Activated CD4-positive, alpha-beta T cell treated with anti-CD3 and anti-CD28 coated beads, Interleukin-2, amount 50 U/mL, for 48 hours (primary cell): ENCODE measurements around the gene EPB41L2.
"Not testable (repeated sequence)": the region's sequence is repeated elsewhere in the genome, so short reads cannot be mapped to it uniquely, and the experiment has no call there.

Source experiments
- DNase-seq, 2 experiments: peaks; one replicate each; pipeline ENCODE4 v3.0.0-alpha.2; 2020

Gene EPB41L2

GRCh38 chr6:130827247-130828149, 235.5 kb downstream of the EPB41L2 start, which contains the start of gene SMLR1:
Gene SMLR1, plus strand, starts transcription at chr6:130827406. Its CDS starts 8 bp downstream, at chr6:130827414.
- no peak for DNase-seq

- no peak for DNase-seq
Observed at GRCh38 chr6:130826442-130827246, 236.4 kb downstream of the EPB41L2 start.

GRCh38 chr6:130825772-130826441, 237.1 kb downstream of the EPB41L2 start:
- DNase-seq: no peak

GRCh38 chr6:130824978-130825694, 237.9 kb downstream of the EPB41L2 start:
- no peak for DNase-seq

- no peak for DNase-seq
Observed at GRCh38 chr6:130822736-130823135, 240.3 kb downstream of the EPB41L2 start.

GRCh38 chr6:130815200-130816071, 247.6 kb downstream of the EPB41L2 start:
- no peak for DNase-seq

- no peak for DNase-seq
Observed at GRCh38 chr6:130814506-130814905, 248.5 kb downstream of the EPB41L2 start.

GRCh38 chr6:130811932-130812331, 251.1 kb downstream of the EPB41L2 start:
- DNase-seq: no peak

- DNase-seq: no peak
Observed at GRCh38 chr6:130810307-130811030, 252.6 kb downstream of the EPB41L2 start.

- DNase-seq: not testable (repeated sequence)
Observed at GRCh38 chr6:130801368-130801767, 261.7 kb downstream of the EPB41L2 start.

GRCh38 chr6:130797061-130797460, 266.0 kb downstream of the EPB41L2 start:
- DNase-seq: no peak

GRCh38 chr6:130796313-130796905, 266.6 kb downstream of the EPB41L2 start:
- DNase-seq: no peak

- DNase-seq: no peak
Observed at GRCh38 chr6:130794738-130795137, 268.3 kb downstream of the EPB41L2 start.

- no peak for DNase-seq
Observed at GRCh38 chr6:130794010-130794697, 268.9 kb downstream of the EPB41L2 start.
